Measurements from ENCODE around the gene EEPD1.

DNA sequence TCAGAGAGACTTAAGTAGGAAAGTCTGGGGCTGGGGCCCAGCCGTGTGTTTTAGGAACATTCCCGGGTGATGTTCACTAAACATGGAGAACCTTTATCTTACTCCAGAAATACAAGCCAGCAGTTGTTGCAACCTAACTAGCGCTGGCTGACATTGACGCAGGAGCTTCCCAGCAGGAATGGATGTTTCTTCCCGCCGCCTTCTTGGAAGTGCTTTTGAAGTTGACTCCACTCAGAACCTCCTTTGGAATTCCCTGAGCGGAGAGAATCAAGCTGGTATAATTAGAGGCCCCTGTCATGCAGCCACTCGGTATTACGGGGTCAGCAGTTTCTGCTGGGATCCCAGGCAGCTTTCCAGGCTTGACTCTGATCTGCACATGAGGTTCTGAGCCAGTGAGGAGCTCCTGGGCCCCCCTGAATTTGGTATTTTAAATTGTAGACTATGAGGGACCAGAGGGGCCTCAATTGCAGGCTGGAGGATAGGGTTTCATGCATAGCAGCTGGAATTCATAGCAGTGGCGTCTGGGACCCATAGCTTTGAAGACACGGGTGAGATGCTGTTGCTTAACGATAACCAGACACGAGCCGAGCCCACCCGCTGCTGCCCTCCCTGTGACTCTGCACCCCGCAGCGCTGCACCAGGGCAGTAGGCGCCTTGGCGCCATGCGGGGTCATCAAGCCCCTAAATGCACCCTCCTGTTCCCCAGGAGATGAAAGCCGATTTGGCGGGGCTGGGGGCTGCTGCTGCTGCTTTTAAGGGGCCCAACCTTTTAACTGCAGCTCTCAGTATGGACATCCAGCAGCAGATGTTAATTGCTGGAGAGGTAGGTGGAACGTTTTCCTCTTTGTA, 61.8 kb downstream of the EEPD1 start:
- TF ChIP-seq, protein P1, sequence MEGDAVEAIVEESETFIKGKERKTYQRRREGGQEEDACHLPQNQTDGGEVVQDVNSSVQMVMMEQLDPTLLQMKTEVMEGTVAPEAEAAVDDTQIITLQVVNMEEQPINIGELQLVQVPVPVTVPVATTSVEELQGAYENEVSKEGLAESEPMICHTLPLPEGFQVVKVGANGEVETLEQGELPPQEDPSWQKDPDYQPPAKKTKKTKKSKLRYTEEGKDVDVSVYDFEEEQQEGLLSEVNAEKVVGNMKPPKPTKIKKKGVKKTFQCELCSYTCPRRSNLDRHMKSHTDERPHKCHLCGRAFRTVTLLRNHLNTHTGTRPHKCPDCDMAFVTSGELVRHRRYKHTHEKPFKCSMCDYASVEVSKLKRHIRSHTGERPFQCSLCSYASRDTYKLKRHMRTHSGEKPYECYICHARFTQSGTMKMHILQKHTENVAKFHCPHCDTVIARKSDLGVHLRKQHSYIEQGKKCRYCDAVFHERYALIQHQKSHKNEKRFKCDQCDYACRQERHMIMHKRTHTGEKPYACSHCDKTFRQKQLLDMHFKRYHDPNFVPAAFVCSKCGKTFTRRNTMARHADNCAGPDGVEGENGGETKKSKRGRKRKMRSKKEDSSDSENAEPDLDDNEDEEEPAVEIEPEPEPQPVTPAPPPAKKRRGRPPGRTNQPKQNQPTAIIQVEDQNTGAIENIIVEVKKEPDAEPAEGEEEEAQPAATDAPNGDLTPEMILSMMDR (IDR thresholded peaks at IDR 0.05): no peak
- peak; percentile 87 for TF ChIP-seq POLR2AphosphoS5 (IDR thresholded peaks at IDR 0.05)
